H9 (cell line): Measurements from ENCODE around the gene MYOD1. TPM values are rescaled to one million over a fixed set of nuclear protein-coding genes. Genes with fewer than 3 reads are reported as not detected.

Source experiments
- DNase-seq: peaks from one replicate; pipeline ENCODE4 v3.0.0-alpha.2; 2017
- H2AFZ ChIP-seq: one replicate; pipeline ENCODE4 v1.6.1; 2013; ENCODE audit warnings: mild to moderate bottlenecking, low read length, control low read depth, moderate library complexity
- H2AK5ac ChIP-seq: 2 replicates; pipeline ENCODE4 v1.6.1; 2013; ENCODE audit warnings: low read length, control low read depth, mixed read lengths; ENCODE audit not compliant: insufficient read length
- H2BK120ac ChIP-seq: one replicate; pipeline ENCODE4 v1.6.1; 2013; ENCODE audit warnings: low read depth, mild to moderate bottlenecking, low read length, control low read depth, inconsistent platforms; ENCODE audit not compliant: poor library complexity, severe bottlenecking
- H2BK12ac ChIP-seq: 2 replicates; pipeline ENCODE4 v1.6.1; 2013; ENCODE audit warnings: low read length, control low read depth, mixed read lengths, low read depth; ENCODE audit not compliant: insufficient read length
- H2BK15ac ChIP-seq: 2 replicates; pipeline ENCODE4 v1.6.1; 2013; ENCODE audit warnings: low read depth, low read length, control low read depth
- H2BK20ac ChIP-seq: one replicate; pipeline ENCODE4 v1.6.1; 2013; ENCODE audit warnings: low read depth, mild to moderate bottlenecking, low read length, control low read depth, inconsistent platforms; ENCODE audit not compliant: poor library complexity, severe bottlenecking
- H2BK5ac ChIP-seq: 2 replicates; pipeline ENCODE4 v1.6.1; 2013; ENCODE audit warnings: low read length, control low read depth, mixed read lengths; ENCODE audit not compliant: insufficient read length
- H3K14ac ChIP-seq: 2 replicates; pipeline ENCODE4 v1.6.1; 2013; ENCODE audit warnings: low read length, control low read depth; ENCODE audit not compliant: insufficient read depth
- H3K18ac ChIP-seq: 2 replicates; pipeline ENCODE4 v1.6.1; 2013; ENCODE audit warnings: low read depth, mild to moderate bottlenecking, mixed read lengths, low read length, control low read depth; ENCODE audit not compliant: insufficient read length
- H3K23ac ChIP-seq: 2 replicates; pipeline ENCODE4 v1.6.1; 2013; ENCODE audit warnings: low read length, control low read depth, mixed read lengths, low read depth; ENCODE audit not compliant: insufficient read length
- H3K23me2 ChIP-seq: 2 replicates; pipeline ENCODE4 v1.6.1; 2013; ENCODE audit warnings: low read depth, mild to moderate bottlenecking, mixed read lengths, low read length, control low read depth; ENCODE audit not compliant: insufficient read length, poor library complexity, severe bottlenecking
- H3K27ac ChIP-seq: 2 replicates; pipeline ENCODE4 v1.5.1; 2013; ENCODE audit warnings: low read length, control low read depth, mixed read lengths, low read depth; ENCODE audit not compliant: insufficient read length
- H3K27me3 ChIP-seq: 2 replicates; pipeline ENCODE4 v1.6.1; 2013; ENCODE audit warnings: low read length, control low read depth, inconsistent platforms; ENCODE audit not compliant: insufficient read depth
- H3K4ac ChIP-seq: 2 replicates; pipeline ENCODE4 v1.6.1; 2013; ENCODE audit warnings: low read depth, mild to moderate bottlenecking, control low read depth, inconsistent platforms, low read length, moderate library complexity
- H3K4me1 ChIP-seq: 2 replicates; pipeline ENCODE4 v1.6.1; 2013; ENCODE audit warnings: low read length, control low read depth, inconsistent platforms; ENCODE audit not compliant: insufficient read depth
- H3K4me2 ChIP-seq: 2 replicates; pipeline ENCODE4 v1.6.1; 2013; ENCODE audit warnings: low read length, control low read depth, mixed read lengths; ENCODE audit not compliant: insufficient read length, insufficient read depth
- H3K56ac ChIP-seq: 2 replicates; pipeline ENCODE4 v1.6.1; 2013; ENCODE audit warnings: low read depth, mild to moderate bottlenecking, mixed read lengths, low read length, control low read depth; ENCODE audit not compliant: insufficient read length
- H3K79me1 ChIP-seq: 2 replicates; pipeline ENCODE4 v1.6.1; 2013; ENCODE audit warnings: low read depth, mild to moderate bottlenecking, moderate library complexity, low read length, control low read depth, inconsistent platforms; ENCODE audit not compliant: insufficient read depth, poor library complexity, severe bottlenecking
- H3K79me2 ChIP-seq: 2 replicates; pipeline ENCODE4 v1.6.1; 2013; ENCODE audit warnings: low read length, control low read depth, inconsistent platforms; ENCODE audit not compliant: insufficient read depth
- H3K9ac ChIP-seq: 2 replicates; pipeline ENCODE4 v1.6.1; 2013; ENCODE audit warnings: low read length, control low read depth, mixed read lengths; ENCODE audit not compliant: insufficient read length; ENCODE audit errors: extremely low read depth
- H3K9me3 ChIP-seq: one replicate; pipeline ENCODE4 v1.6.1; 2013; ENCODE audit warnings: low read depth, low read length, inconsistent platforms; ENCODE audit not compliant: control insufficient read depth
- H3T11ph ChIP-seq: one replicate; pipeline ENCODE4 v1.6.1; 2013; ENCODE audit warnings: mild to moderate bottlenecking, low read length, control low read depth, inconsistent platforms
- H4K20me1 ChIP-seq: one replicate; pipeline ENCODE4 v1.6.1; 2013; ENCODE audit not compliant: control insufficient read depth, insufficient read length, insufficient read depth
- H4K5ac ChIP-seq: 2 replicates; pipeline ENCODE4 v1.6.1; 2013; ENCODE audit warnings: low read depth, mild to moderate bottlenecking, mixed read lengths, low read length, control low read depth; ENCODE audit not compliant: insufficient read length
- H4K8ac ChIP-seq: replicated peaks from 2 replicates; pipeline ENCODE4 v1.6.1; 2013; ENCODE audit warnings: low read length, control low read depth, mixed read lengths, low read depth; ENCODE audit not compliant: insufficient read length
- H4K91ac ChIP-seq: 2 replicates; pipeline ENCODE4 v1.6.1; 2013; ENCODE audit warnings: low read depth, mild to moderate bottlenecking, moderate library complexity, mixed read lengths, low read length, control low read depth; ENCODE audit not compliant: insufficient read length
- H3K27ac Mint-ChIP-seq, 3 experiments: 2 replicates in 2 of 3; 3 replicates in 1 of 3; pipeline ENCODE4 v1.8.0; 2020 to 2021; ENCODE audit warnings: mixed read lengths in 3 of 3, mild to moderate bottlenecking in 1 of 3, moderate library complexity in 1 of 3
- H3K27me3 Mint-ChIP-seq: 2 replicates; pipeline ENCODE4 v1.8.0; 2021; ENCODE audit warnings: low read depth, mild to moderate bottlenecking, moderate library complexity, mixed read lengths
- H3K36me3 Mint-ChIP-seq, 3 experiments: 2 replicates in 2 of 3; 3 replicates in 1 of 3; pipeline ENCODE4 v1.8.0; 2020 to 2021; ENCODE audit warnings: low read depth in 3 of 3, mixed read lengths in 3 of 3; ENCODE audit not compliant: insufficient read depth in 1 of 3
- H3K4me1 Mint-ChIP-seq, 2 experiments: 2 replicates each; pipeline ENCODE4 v1.8.0; 2020; ENCODE audit warnings: mixed read lengths in 2 of 2
- H3K4me3 Mint-ChIP-seq, 2 experiments: 2 replicates in 1 of 2; 3 replicates in 1 of 2; pipeline ENCODE4 v1.8.0; 2020 to 2021; ENCODE audit warnings: mild to moderate bottlenecking in 2 of 2, mixed read lengths in 2 of 2, moderate library complexity in 1 of 2
- H3K9me3 Mint-ChIP-seq, 2 experiments: 2 replicates in 1 of 2; 3 replicates in 1 of 2; pipeline ENCODE4 v1.8.0; 2020; ENCODE audit warnings: mild to moderate bottlenecking in 2 of 2, mixed read lengths in 2 of 2, moderate library complexity in 1 of 2
- WGBS: extraction: QIAGEN DNeasy Blood & Tissue Kit; methylation state at CpG from one replicate; pipeline ENCODE4 v1.1.7; 2013; ENCODE audit warnings: missing lambda C conversion rate, low lambda C conversion rate, mixed read lengths; ENCODE audit not compliant: insufficient read length; ENCODE audit errors: extremely low coverage; 5-methylcytosine and 5-hydroxymethylcytosine counted together
- total RNA-seq: library from RNA; stranded (reverse); gene quantifications from 2 replicates; pipeline ENCODE4 v1.2.1, GENCODE V29; 2021
- TF ChIP-seq, protein P1 (sequence below): fragments of 200-600 bp; sonication (generic); conservative IDR thresholded peaks from 3 replicates; pipeline ENCODE4 v1.8.0; 2021; ENCODE audit warnings: antibody characterized with exemption, mild to moderate bottlenecking

MYOD1 gene
- total RNA-seq, 1 experiment from 2014 or later: not detected

DNA sequence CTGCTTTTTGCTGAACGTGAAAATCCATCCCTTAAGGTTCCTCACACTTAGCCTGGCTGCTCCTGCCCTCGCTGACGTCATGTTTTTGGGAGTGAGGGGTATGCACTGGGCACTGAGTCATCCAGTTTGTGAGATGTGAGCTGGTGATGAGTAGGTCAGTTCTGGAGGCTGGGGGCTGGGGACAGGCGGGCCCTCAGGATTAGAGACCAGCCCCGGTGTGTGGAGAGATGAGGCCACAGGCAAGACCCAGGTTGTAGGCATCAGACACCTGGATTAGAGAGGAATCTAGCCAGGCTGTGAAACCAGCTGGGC lies 24.4 kb downstream of the MYOD1 start:
- no peak overlapping the region for H3K4me3 Mint-ChIP-seq
- H3T11ph ChIP-seq: no peak overlapping the region
- H2BK20ac ChIP-seq: no peak overlapping the region
- H3K79me1 ChIP-seq: no peaks in the 10 kb centered on the region
- H3K36me3 Mint-ChIP-seq: no peaks in the 10 kb centered on the region
- H2AFZ ChIP-seq: no peak overlapping the region
- no peak for DNase-seq
- H3K18ac ChIP-seq: no peak overlapping the region
- H4K5ac ChIP-seq: no peak overlapping the region
- no peak overlapping the region for H4K8ac ChIP-seq
- no peaks in the 10 kb centered on the region for H3K27me3 ChIP-seq
- H2BK5ac ChIP-seq: no peak overlapping the region
- H3K9me3 ChIP-seq: no peaks in the 10 kb centered on the region
- no peak overlapping the region for H3K9ac ChIP-seq
- no peaks in the 10 kb centered on the region for H4K20me1 ChIP-seq
- TF ChIP-seq, protein P1, sequence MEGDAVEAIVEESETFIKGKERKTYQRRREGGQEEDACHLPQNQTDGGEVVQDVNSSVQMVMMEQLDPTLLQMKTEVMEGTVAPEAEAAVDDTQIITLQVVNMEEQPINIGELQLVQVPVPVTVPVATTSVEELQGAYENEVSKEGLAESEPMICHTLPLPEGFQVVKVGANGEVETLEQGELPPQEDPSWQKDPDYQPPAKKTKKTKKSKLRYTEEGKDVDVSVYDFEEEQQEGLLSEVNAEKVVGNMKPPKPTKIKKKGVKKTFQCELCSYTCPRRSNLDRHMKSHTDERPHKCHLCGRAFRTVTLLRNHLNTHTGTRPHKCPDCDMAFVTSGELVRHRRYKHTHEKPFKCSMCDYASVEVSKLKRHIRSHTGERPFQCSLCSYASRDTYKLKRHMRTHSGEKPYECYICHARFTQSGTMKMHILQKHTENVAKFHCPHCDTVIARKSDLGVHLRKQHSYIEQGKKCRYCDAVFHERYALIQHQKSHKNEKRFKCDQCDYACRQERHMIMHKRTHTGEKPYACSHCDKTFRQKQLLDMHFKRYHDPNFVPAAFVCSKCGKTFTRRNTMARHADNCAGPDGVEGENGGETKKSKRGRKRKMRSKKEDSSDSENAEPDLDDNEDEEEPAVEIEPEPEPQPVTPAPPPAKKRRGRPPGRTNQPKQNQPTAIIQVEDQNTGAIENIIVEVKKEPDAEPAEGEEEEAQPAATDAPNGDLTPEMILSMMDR: no peak
- H3K27ac Mint-ChIP-seq: no peak overlapping the region
- no peak overlapping the region for H3K14ac ChIP-seq
- H3K4me1 Mint-ChIP-seq: no peaks in the 10 kb centered on the region
- H2AK5ac ChIP-seq: no peak overlapping the region
- peaks cover 23% of the 10 kb centered on the region for H3K27me3 Mint-ChIP-seq
- no peak overlapping the region for H2BK12ac ChIP-seq
- H3K56ac ChIP-seq: no peak overlapping the region
- H3K27ac ChIP-seq: no peak overlapping the region
- H3K4me2 ChIP-seq: no peak overlapping the region
- H2BK15ac ChIP-seq: no peak overlapping the region
- no CpG with 5 or more reads among the region's 5 CpGs for WGBS
- H3K23me2 ChIP-seq: no peaks in the 10 kb centered on the region
- no peaks in the 10 kb centered on the region for H3K79me2 ChIP-seq
- H3K4me1 ChIP-seq: no peaks in the 10 kb centered on the region
- H2BK120ac ChIP-seq: no peak overlapping the region
- no peak overlapping the region for H3K23ac ChIP-seq
- H4K91ac ChIP-seq: no peak overlapping the region
- no peak overlapping the region for H3K4ac ChIP-seq
- no peaks in the 10 kb centered on the region for H3K9me3 Mint-ChIP-seq
